Activated effector memory CD4-positive, alpha-beta T cell treated with Interleukin-2 at 50 U/mL for 16 hours (primary cell): Measurements from ENCODE around the gene BSCL2.
"Not testable (repeated sequence)": the region's sequence is repeated elsewhere in the genome, so short reads cannot be mapped to it uniquely, and the experiment has no call there.

Experiments used
- DNase-seq: peaks from one replicate; pipeline ENCODE4 v3.0.0-alpha.2; 2020

Gene BSCL2

GRCh38 chr11:62682518-62682917 is 24.7 kb downstream of the BSCL2 start:
- no peak for DNase-seq

GRCh38 chr11:62680825-62681240 is 26.4 kb downstream of the BSCL2 start:
- DNase-seq: no peak

GRCh38 chr11:62678770-62679696 is 28.2 kb downstream of the BSCL2 start, which contains the start of gene UBXN1:
UBXN1 (minus strand) TSS chr11:62679073; CDS start chr11:62678923, 150 bp downstream.
- DNase-seq: peak; percentile 74

GRCh38 chr11:62678433-62678769 is 28.8 kb downstream of the BSCL2 start:
- no peak for DNase-seq

GRCh38 chr11:62677714-62678113 is 29.5 kb downstream of the BSCL2 start:
- no peak for DNase-seq

GRCh38 chr11:62677156-62677555 is 30.1 kb downstream of the BSCL2 start:
- no peak for DNase-seq

GRCh38 chr11:62676698-62677097 is 30.5 kb downstream of the BSCL2 start:
- DNase-seq: no peak

GRCh38 chr11:62675415-62675814 is 31.8 kb downstream of the BSCL2 start:
- not testable (repeated sequence) for DNase-seq

- no peak for DNase-seq
These were observed 34.1 kb downstream of the BSCL2 start for GRCh38 chr11:62673196-62673525.

- DNase-seq: peak; percentile 69
These were observed 35.4 kb downstream of the BSCL2 start, which contains the start of the genes LBHD1 and UQCC3 for GRCh38 chr11:62671608-62672389. LBHD1 (minus strand) TSS chr11:62672267; CDS start chr11:62670031, 2,236 bp downstream. UQCC3 (plus strand) TSS chr11:62671673; CDS start chr11:62671746, 73 bp downstream.

- DNase-seq: no peak
These were observed 36.0 kb downstream of the BSCL2 start for GRCh38 chr11:62671236-62671607.

- no peak for DNase-seq
These were observed 37.6 kb downstream of the BSCL2 start for GRCh38 chr11:62669420-62670161.

GRCh38 chr11:62667460-62667859 is 39.8 kb downstream of the BSCL2 start:
- DNase-seq: no peak

GRCh38 chr11:62666259-62666926 is 40.8 kb downstream of the BSCL2 start:
- no peak for DNase-seq

- DNase-seq: peak; percentile 48
These were observed 41.5 kb downstream of the BSCL2 start for GRCh38 chr11:62665599-62666258.

GRCh38 chr11:62665075-62665598 is 42.1 kb downstream of the BSCL2 start, which contains the start of the genes C11orf98 and CSKMT:
C11orf98 (minus strand) TSS chr11:62665210; CDS start chr11:62665169, 41 bp downstream.
CSKMT (plus strand) TSS chr11:62665312; CDS start chr11:62665880, 568 bp downstream.
- peak; percentile 95 for DNase-seq

- DNase-seq: no peak
These were observed 42.7 kb downstream of the BSCL2 start for GRCh38 chr11:62664405-62665074.

- DNase-seq: no peak
These were observed 50.3 kb downstream of the BSCL2 start for GRCh38 chr11:62656796-62657429.

- no peak for DNase-seq
These were observed 52.9 kb downstream of the BSCL2 start for GRCh38 chr11:62654297-62654696.
